Fibroblast of lung (primary cell): ENCODE results near the gene FAM216A. TPM values are rescaled to one million over a fixed set of nuclear protein-coding genes. Genes with fewer than 3 reads are reported as not detected.
"Not testable (repeated sequence)": the region's sequence is repeated elsewhere in the genome, so short reads cannot be mapped to it uniquely, and the experiment has no call there.

ENCODE experiments used
- DNase-seq, 2 donors: peaks; one replicate each; pipeline versions ENCODE4 v3.0.0 to v3.0.0-alpha.2; 2010; ENCODE audit warnings: low read depth in 2 of 2
- H2AFZ ChIP-seq: 2 replicates; pipeline ENCODE4 v1.5.1; 2012; ENCODE audit warnings: low read length, control low read depth, inconsistent platforms
- H3K27ac ChIP-seq: 2 replicates; pipeline ENCODE4 v1.5.1; 2011; ENCODE audit warnings: low read length, control low read depth; ENCODE audit not compliant: insufficient read depth
- H3K27me3 ChIP-seq: 2 replicates; pipeline ENCODE4 v1.5.1; 2011; ENCODE audit warnings: mild to moderate bottlenecking, low read length; ENCODE audit not compliant: control insufficient read depth, insufficient read depth
- H3K36me3 ChIP-seq: 2 replicates; pipeline ENCODE4 v1.5.1; 2011; ENCODE audit warnings: low read length; ENCODE audit not compliant: control insufficient read depth, insufficient read depth
- H3K4me1 ChIP-seq: 2 replicates; pipeline ENCODE4 v1.5.1; 2011; ENCODE audit warnings: low read length; ENCODE audit not compliant: control insufficient read depth, insufficient read depth; ENCODE audit errors: extremely low read depth
- H3K4me2 ChIP-seq: 2 replicates; pipeline ENCODE4 v1.5.1; 2011; ENCODE audit warnings: low read length, control low read depth; ENCODE audit not compliant: insufficient read depth; ENCODE audit errors: extremely low read depth
- H3K4me3 ChIP-seq, 4 experiments: fragments of 200-600 bp in 1 of 4; sonication (generic) in 1 of 4; replicated peaks in 1 of 4; 2 replicates each; pipeline ENCODE4 v1.5.1; 2011 to 2016; ENCODE audit warnings: low read length in 4 of 4, low read depth in 3 of 4, mild to moderate bottlenecking in 3 of 4, control low read depth in 2 of 4, inconsistent platforms in 1 of 4, mixed read lengths in 1 of 4; ENCODE audit not compliant: insufficient read depth in 1 of 4; ENCODE audit errors: control extremely low read depth in 1 of 4
- H3K79me2 ChIP-seq: 2 replicates; pipeline ENCODE4 v1.5.1; 2012; ENCODE audit warnings: mild to moderate bottlenecking, low read length, inconsistent platforms; ENCODE audit not compliant: control insufficient read depth, insufficient read depth
- H3K9ac ChIP-seq: 2 replicates; pipeline ENCODE4 v1.5.1; 2011; ENCODE audit warnings: mild to moderate bottlenecking, low read length, control low read depth; ENCODE audit not compliant: insufficient read depth
- H3K9me3 ChIP-seq: 2 replicates; pipeline ENCODE4 v1.5.1; 2012; ENCODE audit warnings: low read depth, low read length; ENCODE audit not compliant: control insufficient read depth, insufficient read depth
- H4K20me1 ChIP-seq: 2 replicates; pipeline ENCODE4 v1.5.1; 2011; ENCODE audit warnings: low read length; ENCODE audit not compliant: control insufficient read depth, insufficient read depth; ENCODE audit errors: extremely low read depth
- CTCF ChIP-seq, 2 donors: IDR thresholded peaks in 1 of 2; conservative IDR thresholded peaks in 1 of 2; 1 replicate in 1 of 2; 2 replicates in 1 of 2; pipeline ENCODE4 v1.5.1; 2011 to 2012; ENCODE audit warnings: low read length in 2 of 2, control low read depth in 1 of 2, inconsistent platforms in 1 of 2, low read depth in 1 of 2, mild to moderate bottlenecking in 1 of 2
- EZH2 ChIP-seq: IDR thresholded peaks from 2 replicates; pipeline ENCODE4 v1.5.1; 2012; ENCODE audit warnings: low read length, control low read depth, mild to moderate bottlenecking; ENCODE audit errors: missing control alignments
- polyA plus RNA-seq, 2 donors: library from polyadenylated mRNA; depleted of rRNA in 1 of 2; stranded (reverse) in 1 of 2; unstranded in 1 of 2; fragments of >200 nt; gene quantifications; 2 replicates each; pipeline ENCODE4 v1.2.1, GENCODE V29; 2011 to 2012; ENCODE audit warnings: missing spikeins in 1 of 2
- total RNA-seq: library from RNA; depleted of rRNA; stranded (reverse); fragments of >200 nt; gene quantifications from 2 replicates; pipeline ENCODE4 v1.2.1, GENCODE V29; 2014

The FAM216A gene
- total and polyA plus RNA-seq, 2 donors (not counting 1 experiment from before 2014, with no cell fraction given): 16.5 to 20.2 TPM

GRCh38 chr12:110513842-110514241 lies 45.2 kb downstream of the FAM216A start:
- no peaks in the 10 kb centered on the region for H3K27me3 ChIP-seq
- H3K4me2 ChIP-seq: no peak overlapping the region
- H3K4me3 ChIP-seq: no peak overlapping the region
- no peak for TF ChIP-seq EZH2
- TF ChIP-seq CTCF (conservative IDR thresholded peaks at IDR 0.05 in 1 of 2, IDR thresholded peaks at IDR 0.05 in 1 of 2; ENCODE audit: low read depth in 1 of 2, low read length in 2 of 2): no peak
- no peak overlapping the region for H3K27ac ChIP-seq
- no peak for DNase-seq
- H3K9me3 ChIP-seq: no peaks in the 10 kb centered on the region
- no peaks in the 10 kb centered on the region for H3K4me1 ChIP-seq
- no peaks in the 10 kb centered on the region for H3K79me2 ChIP-seq
- H3K9ac ChIP-seq: no peak overlapping the region
- H4K20me1 ChIP-seq: no peaks in the 10 kb centered on the region
- H2AFZ ChIP-seq: no peak overlapping the region
- H3K36me3 ChIP-seq: no peaks in the 10 kb centered on the region

- no peak overlapping the region for H3K27ac ChIP-seq
- H3K79me2 ChIP-seq: no peaks in the 10 kb centered on the region
- no peaks in the 10 kb centered on the region for H3K9me3 ChIP-seq
- H3K4me3 ChIP-seq: no peak overlapping the region
- no peaks in the 10 kb centered on the region for H3K4me1 ChIP-seq
- no peak overlapping the region for H3K9ac ChIP-seq
- no peaks in the 10 kb centered on the region for H3K36me3 ChIP-seq
- no peaks in the 10 kb centered on the region for H4K20me1 ChIP-seq
- no peaks in the 10 kb centered on the region for H3K27me3 ChIP-seq
- no peak for DNase-seq
- H2AFZ ChIP-seq: no peak overlapping the region
- no peak for TF ChIP-seq EZH2
- no peak for TF ChIP-seq CTCF (conservative IDR thresholded peaks at IDR 0.05 in 1 of 2, IDR thresholded peaks at IDR 0.05 in 1 of 2; ENCODE audit: low read depth in 1 of 2, low read length in 2 of 2)
- no peak overlapping the region for H3K4me2 ChIP-seq
Observed at GRCh38 chr12:110514363-110514762, 45.7 kb downstream of the FAM216A start.

- Histone ChIP-seq H3K4me2 (no peak overlapping the region), H3K36me3 (no peaks in the 10 kb centered on the region), H3K4me1 (no peaks in the 10 kb centered on the region), H2AFZ (no peak overlapping the region), H3K9ac (no peak overlapping the region), H3K27me3 (no peaks in the 10 kb centered on the region), H3K4me3 (no peak overlapping the region), H3K27ac (no peak overlapping the region), H3K79me2 (no peaks in the 10 kb centered on the region), H3K9me3 (no peaks in the 10 kb centered on the region), H4K20me1 (no peaks in the 10 kb centered on the region)
- no peak for DNase-seq
- no peak for TF ChIP-seq CTCF (conservative IDR thresholded peaks at IDR 0.05 in 1 of 2, IDR thresholded peaks at IDR 0.05 in 1 of 2; ENCODE audit: low read depth in 1 of 2, low read length in 2 of 2)
- TF ChIP-seq EZH2: no peak
Observed at GRCh38 chr12:110516995-110517394, 48.4 kb downstream of the FAM216A start.

- not testable (repeated sequence) for H3K4me1 ChIP-seq, H3K36me3 ChIP-seq, H3K79me2 ChIP-seq, H3K27me3 ChIP-seq, H3K9me3 ChIP-seq, H4K20me1 ChIP-seq, H3K9ac ChIP-seq, H2AFZ ChIP-seq, DNase-seq, H3K4me3 ChIP-seq, H3K27ac ChIP-seq, H3K4me2 ChIP-seq
Observed at GRCh38 chr12:110518014-110518413, 49.4 kb downstream of the FAM216A start.

GRCh38 chr12:110520876-110521712 lies 52.4 kb downstream of the FAM216A start:
- not testable (repeated sequence) for H3K27me3 ChIP-seq, H3K27ac ChIP-seq, H3K4me2 ChIP-seq, H3K79me2 ChIP-seq, DNase-seq, H4K20me1 ChIP-seq, H3K36me3 ChIP-seq, H2AFZ ChIP-seq, H3K9ac ChIP-seq, H3K9me3 ChIP-seq, H3K4me1 ChIP-seq, H3K4me3 ChIP-seq
